AG04450 (cell line): Measurements from ENCODE around the gene SLC16A3. TPM values are rescaled to one million over a fixed set of nuclear protein-coding genes. Genes with fewer than 3 reads are reported as not detected.
A peak's percentile ranks its signal among the peaks of the same experiment; 100 is the strongest.

Experiments used
- CTCF ChIA-PET: fragments of 300-600, 350-600 bp; formaldehyde crosslinking; extraction: SDS; loops from one replicate; lab custom pipeline; 2022; ENCODE audit warnings: antibody characterized with exemption, inconsistent platforms; lab: Charles Lee
- POLR2A ChIA-PET: fragments of 350-600 bp; formaldehyde crosslinking; extraction: SDS; loops from one replicate; lab custom pipeline; 2021; ENCODE audit warnings: antibody characterized with exemption, inconsistent platforms; lab: Yijun Ruan, JAX
- DNase-seq: peaks from one replicate; pipeline ENCODE4 v3.0.0-alpha.2; 2011; ENCODE audit warnings: low read depth, low spot score
- H3K27ac ChIP-seq: one replicate; pipeline ENCODE4 v1.5.1; 2012; ENCODE audit warnings: low read depth, low read length, control low read depth
- H3K27me3 ChIP-seq: one replicate; pipeline ENCODE4 v1.6.0; 2012; ENCODE audit warnings: low read length; ENCODE audit not compliant: control insufficient read depth, insufficient read depth
- H3K4me3 ChIP-seq: 2 replicates; pipeline ENCODE4 v1.5.1; 2011; ENCODE audit warnings: mild to moderate bottlenecking, low read depth, low read length, control low read depth
- H3K9me3 ChIP-seq: 2 replicates; pipeline ENCODE4 v1.5.1; 2012; ENCODE audit warnings: low read length; ENCODE audit not compliant: control insufficient read depth, insufficient read depth
- CTCF ChIP-seq: IDR thresholded peaks from 2 replicates; pipeline ENCODE4 v1.5.1; 2011; ENCODE audit warnings: low read depth, low read length, control low read depth, inconsistent platforms
- polyA plus RNA-seq: library from polyadenylated mRNA; depleted of rRNA; stranded (reverse); fragments of >200 nt; gene quantifications from 2 replicates; pipeline ENCODE4 v1.2.3, GENCODE V29; 2011

Gene SLC16A3
- polyA plus RNA-seq, 1 experiment: 61.7 TPM

GRCh38 chr17:82232876-82233785, 4.3 kb downstream of the SLC16A3 start:
- CTCF ChIA-PET: no interaction called here
- no peak overlapping the region for H3K27ac ChIP-seq
- no peak for DNase-seq
- TF ChIP-seq CTCF: no peak
- POLR2A ChIA-PET: no interaction called here
- H3K4me3 ChIP-seq: no peak overlapping the region
- no peaks in the 10 kb centered on the region; the same call in 1 of the 2 replicates for H3K9me3 ChIP-seq
- no peaks in the 10 kb centered on the region for H3K27me3 ChIP-seq

GRCh38 chr17:82234211-82235055, 5.6 kb downstream of the SLC16A3 start:
- TF ChIP-seq CTCF: no peak
- no peak overlapping the region for H3K4me3 ChIP-seq
- no peak overlapping the region for H3K27ac ChIP-seq
- POLR2A ChIA-PET: interaction anchor here (0.6 to 1.2 kb wide), 2 partner anchors 9 to 16 kb away, joined by 4 to 7 read pairs; no protein-coding TSS in a partner anchor
- CTCF ChIA-PET: interaction anchor here (1.2 kb wide), 1 partner anchor 29 kb away, joined by 5 read pairs; no protein-coding TSS in a partner anchor
- H3K9me3 ChIP-seq: no peaks in the 10 kb centered on the region; the same call in 1 of the 2 replicates
- no peaks in the 10 kb centered on the region for H3K27me3 ChIP-seq
- no peak for DNase-seq

- CTCF ChIA-PET: interaction anchor here (1.2 kb wide), 1 partner anchor 29 kb away, joined by 5 read pairs; no protein-coding TSS in a partner anchor
- Histone ChIP-seq H3K4me3 (no peak overlapping the region), H3K27me3 (no peaks in the 10 kb centered on the region), H3K27ac (peak overlapping the region; percentile 11), H3K9me3 (no peaks in the 10 kb centered on the region; the same call in 1 of the 2 replicates)
- DNase-seq: no peak
- POLR2A ChIA-PET: interaction anchor here (0.6 to 1.2 kb wide), 4 partner anchors 9 to 23 kb away, joined by 3 to 7 read pairs (median 4); partner anchors contain the start of gene CCDC57
- TF ChIP-seq CTCF: no peak
These were observed 6.4 kb downstream of the SLC16A3 start for GRCh38 chr17:82235056-82235774.

- Histone ChIP-seq H3K9me3 (no peaks in the 10 kb centered on the region; the same call in 1 of the 2 replicates), H3K27ac (peak overlapping the region; percentile 21), H3K27me3 (no peaks in the 10 kb centered on the region), H3K4me3 (no peak overlapping the region)
- ChIA-PET POLR2A (interaction anchor here (0.6 to 1.1 kb wide), 2 partner anchors 22 to 23 kb away, joined by 3 to 5 read pairs; partner anchors contain the start of gene CCDC57), CTCF (no interaction called here)
- DNase-seq: no peak
- no peak for TF ChIP-seq CTCF
These were observed 6.9 kb downstream of the SLC16A3 start for GRCh38 chr17:82235775-82236141.
